LNCAP (cell line): ENCODE measurements around the gene ABCA8.

ENCODE experiments used
- TF ChIP-seq, protein P1 (sequence below): fragments of 450-650 bp; IDR thresholded peaks from 2 replicates; pipeline ENCODE4 v1.5.1; 2017; ENCODE audit warnings: mild to moderate bottlenecking

ABCA8 gene

DNA sequence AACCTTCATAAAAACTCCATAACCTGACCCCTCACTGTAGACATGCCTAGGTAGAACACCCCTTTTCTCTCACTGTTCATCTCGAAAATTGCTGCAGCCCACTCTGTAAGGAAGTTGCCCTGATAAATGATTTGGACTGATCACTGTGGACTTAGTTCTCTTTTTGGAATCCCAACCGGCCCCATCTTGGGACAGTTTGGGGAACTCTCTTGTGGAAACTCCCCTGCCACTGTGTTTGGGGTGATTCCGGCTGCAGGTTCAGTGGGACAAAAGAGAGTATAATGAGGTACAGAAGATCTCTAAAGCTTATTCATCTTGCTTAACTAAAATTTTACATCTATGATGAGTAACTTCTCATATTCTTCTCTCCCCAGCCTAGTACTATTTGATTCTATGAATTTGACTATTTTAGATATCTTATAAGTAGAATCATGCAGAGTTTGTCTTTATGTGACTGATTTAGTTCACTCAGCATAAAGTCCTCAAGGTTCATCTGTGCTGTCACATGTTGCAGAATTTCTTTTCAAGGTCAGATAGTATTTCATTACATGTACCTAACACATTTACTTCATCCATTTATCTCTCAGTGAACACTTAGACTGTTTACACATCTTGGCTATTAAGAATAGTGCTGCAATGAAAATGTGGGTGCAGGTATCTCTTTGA, 84.9 kb downstream of the ABCA8 start:
- TF ChIP-seq, protein P1, sequence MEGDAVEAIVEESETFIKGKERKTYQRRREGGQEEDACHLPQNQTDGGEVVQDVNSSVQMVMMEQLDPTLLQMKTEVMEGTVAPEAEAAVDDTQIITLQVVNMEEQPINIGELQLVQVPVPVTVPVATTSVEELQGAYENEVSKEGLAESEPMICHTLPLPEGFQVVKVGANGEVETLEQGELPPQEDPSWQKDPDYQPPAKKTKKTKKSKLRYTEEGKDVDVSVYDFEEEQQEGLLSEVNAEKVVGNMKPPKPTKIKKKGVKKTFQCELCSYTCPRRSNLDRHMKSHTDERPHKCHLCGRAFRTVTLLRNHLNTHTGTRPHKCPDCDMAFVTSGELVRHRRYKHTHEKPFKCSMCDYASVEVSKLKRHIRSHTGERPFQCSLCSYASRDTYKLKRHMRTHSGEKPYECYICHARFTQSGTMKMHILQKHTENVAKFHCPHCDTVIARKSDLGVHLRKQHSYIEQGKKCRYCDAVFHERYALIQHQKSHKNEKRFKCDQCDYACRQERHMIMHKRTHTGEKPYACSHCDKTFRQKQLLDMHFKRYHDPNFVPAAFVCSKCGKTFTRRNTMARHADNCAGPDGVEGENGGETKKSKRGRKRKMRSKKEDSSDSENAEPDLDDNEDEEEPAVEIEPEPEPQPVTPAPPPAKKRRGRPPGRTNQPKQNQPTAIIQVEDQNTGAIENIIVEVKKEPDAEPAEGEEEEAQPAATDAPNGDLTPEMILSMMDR, result no peak

DNA sequence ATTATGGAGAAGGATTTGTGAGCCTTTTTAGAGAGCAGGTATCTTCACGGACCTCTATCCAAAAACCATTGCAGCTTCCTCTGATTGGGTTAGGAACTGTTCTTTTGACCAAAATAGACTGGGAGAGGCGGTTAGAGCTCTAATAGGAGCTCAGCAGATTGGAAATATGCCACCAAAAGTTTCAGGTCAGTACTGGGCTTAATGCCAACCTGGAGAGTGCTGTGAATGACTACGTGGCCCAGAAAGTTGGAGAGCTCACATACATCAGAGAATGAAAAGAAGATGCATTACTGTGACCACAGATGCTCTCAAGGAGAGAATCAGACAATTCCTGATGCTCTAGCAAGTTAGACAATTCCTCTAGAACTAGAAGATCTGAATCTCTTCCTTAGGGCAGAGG, 86.5 kb downstream of the ABCA8 start:
- TF ChIP-seq, protein P1, result no peak

DNA sequence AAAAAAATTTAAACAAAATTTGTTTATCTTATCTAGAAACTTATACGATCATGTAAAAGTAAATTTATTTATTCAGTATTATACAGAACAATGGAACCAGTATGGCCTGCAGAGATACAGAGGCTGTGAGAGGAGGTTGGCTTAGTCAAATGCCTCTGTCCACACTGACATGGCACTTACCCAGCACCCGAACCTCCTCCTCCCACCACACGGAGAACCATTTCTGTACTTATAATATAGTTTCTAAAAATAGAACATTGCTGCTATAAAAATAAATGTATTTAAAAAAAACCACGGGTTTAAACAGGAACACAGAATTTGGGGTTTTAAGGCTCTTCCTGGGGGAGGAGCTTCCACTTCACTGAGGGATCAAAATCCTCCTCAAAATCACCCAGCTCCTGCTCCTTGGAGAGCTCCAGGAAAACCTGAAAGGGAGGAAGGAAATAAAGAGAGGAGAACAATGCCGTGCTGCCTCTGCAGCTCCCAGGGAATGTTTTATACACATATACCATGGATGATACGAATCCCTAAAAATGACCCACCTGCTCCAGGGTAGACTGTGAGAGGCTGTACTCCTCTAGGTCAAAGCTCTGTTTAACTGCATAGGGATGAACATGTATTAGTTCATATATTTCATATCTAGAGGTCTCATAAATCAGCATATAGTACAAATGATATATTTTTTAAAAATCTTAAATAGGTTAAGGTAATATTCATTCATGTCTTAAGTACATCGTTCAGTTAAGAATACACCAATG, 87.3 kb downstream of the ABCA8 start:
- TF ChIP-seq, protein P1, result no peak

DNA sequence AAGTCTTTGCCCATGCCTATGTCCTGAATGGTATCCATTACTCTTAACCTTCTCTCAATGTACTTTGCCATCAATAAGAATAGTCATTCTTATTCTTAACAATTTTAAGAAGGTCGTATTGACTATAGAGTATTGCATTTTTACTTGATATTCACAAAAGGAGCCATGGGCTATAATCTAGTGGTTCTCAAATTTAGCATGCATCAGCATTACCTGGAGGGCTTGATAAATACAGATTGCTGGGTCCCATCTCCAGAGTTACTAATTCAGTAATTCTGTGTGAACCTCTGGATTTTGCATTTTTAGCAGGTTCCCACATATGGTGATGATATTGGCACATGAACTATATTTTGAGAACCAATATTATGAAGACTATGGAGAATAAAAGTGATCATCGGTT, 89.6 kb downstream of the ABCA8 start:
- TF ChIP-seq, protein P1, result no peak

DNA sequence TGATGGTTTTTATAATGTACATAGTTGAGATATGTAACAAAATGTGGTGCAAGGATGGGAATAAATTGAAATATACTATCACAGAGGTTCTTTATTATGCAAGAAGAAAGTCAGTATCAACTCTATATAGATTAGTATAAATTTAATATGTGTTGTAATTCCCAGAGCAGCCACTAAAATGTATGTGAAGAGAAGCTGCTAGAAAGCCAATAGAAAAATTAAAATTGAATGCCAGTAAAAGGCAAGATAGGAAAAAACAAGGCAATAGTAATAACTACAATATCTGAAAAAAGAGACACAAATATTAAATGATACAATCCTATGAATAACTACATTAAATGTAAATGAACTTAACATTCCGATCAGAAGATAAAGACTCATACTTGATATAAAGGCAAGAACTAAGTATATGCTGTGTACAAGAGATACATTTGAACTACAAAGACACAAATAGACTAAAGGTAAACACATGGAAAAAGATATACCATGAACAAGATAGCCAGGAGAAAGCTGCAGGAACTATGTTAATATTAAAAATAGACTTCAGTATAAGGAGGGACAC, 92.0 kb downstream of the ABCA8 start:
- TF ChIP-seq, protein P1, result no peak

DNA sequence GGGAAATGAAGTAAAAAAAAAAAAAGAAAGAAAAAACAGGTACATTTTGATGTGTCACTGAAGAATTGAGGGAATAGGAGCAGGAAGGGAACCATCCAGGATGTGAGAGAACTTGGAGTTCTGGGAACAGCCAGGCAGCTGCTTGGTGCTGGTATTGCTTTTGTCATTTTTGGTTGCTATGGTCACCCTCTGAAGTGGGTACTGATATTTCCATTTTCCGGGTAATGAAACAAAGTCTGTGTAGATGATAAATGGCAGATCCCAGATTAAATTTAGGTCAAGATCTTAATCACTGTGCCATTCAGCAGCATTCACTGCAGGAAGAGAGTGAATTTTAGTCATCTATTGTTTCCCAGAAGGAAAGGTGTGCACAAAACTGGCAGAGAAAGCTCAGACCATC, 93.6 kb downstream of the ABCA8 start:
- TF ChIP-seq, protein P1, result no peak

DNA sequence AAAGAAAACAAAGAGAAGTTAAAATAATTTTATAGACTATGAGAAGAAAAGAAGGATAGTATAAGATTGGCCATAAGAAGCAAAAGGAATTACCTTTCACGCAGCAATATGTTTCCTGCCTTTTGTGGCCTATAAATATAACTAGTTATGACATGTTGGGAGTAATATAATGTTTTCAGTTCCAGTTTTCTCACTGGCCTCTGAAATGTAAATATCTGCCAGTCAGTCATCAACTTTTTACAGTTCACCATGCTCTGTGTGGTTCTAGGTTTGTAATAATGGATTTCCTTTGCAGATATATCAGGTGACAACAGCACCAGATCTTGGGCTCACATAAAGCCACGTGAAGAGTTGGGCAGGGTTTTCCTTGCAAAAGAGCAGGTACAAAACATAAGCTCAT, 94.3 kb downstream of the ABCA8 start:
- TF ChIP-seq, protein P1, result no peak
